Raji (cell line): Measurements from ENCODE around the gene CXXC5.

Experiments used
- POLR2A ChIP-seq: IDR thresholded peaks from 2 replicates; pipeline ENCODE4 v1.6.1; 2011; ENCODE audit warnings: low read depth, low read length, control low read depth; ENCODE audit not compliant: insufficient read depth

The CXXC5 gene

DNA sequence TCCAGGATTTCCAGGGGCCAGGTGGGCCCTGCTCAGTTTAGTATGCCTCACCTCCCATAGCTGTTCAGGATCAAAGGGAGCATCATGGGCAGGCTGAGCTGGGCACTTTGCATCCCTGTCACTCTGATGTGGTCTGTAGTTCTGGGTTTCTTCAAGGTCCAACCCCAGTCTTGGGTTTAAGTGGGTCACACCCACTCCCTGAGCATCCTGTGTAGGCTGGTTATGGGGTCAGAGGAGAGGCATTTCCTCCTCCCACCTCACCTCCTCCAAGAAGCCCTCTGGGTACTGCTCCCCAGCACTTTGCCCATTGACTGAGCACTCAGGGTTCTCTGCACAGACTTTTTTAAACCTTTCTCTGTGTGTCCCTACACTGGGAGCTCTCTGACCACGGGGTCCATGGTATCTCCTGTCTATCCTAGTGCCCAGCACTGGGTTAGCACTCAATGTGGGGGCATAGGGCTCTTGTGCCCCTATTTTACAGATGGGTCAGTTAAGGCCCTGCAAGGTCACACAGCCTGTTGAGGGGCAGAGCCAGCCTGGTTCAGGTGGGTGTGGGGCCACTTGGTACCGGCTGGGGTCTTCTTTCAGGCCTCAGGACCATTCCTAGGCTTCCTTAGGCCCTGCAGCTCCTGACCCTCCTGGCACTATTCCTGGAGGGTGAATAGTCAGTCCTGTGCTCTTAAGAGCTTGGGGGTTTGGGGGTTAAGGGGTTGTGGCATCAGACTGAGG lies 19.0 kb downstream of the CXXC5 start:
- TF ChIP-seq POLR2A, result 0 out of 2 replicates have a peak, but pooled peaks have one; percentile 24

DNA sequence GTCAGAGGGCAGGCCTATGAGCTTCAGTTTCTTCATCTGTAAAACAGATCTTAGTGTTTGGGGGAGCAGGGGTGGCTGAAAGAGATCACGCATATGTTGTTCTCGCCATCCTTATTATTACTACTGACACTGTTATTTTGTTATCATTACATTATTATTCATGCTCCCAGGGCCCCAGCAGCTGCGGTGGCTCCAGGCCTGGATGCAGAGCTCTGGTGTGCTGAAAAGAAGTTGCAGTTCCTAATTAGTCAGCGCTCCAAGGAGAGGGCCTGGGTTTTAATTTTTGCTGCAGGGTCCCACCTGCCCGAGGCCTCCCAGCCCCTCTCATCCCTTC lies 19.5 kb downstream of the CXXC5 start:
- TF ChIP-seq POLR2A, result no peak; the same call in 1 of the 2 replicates

DNA sequence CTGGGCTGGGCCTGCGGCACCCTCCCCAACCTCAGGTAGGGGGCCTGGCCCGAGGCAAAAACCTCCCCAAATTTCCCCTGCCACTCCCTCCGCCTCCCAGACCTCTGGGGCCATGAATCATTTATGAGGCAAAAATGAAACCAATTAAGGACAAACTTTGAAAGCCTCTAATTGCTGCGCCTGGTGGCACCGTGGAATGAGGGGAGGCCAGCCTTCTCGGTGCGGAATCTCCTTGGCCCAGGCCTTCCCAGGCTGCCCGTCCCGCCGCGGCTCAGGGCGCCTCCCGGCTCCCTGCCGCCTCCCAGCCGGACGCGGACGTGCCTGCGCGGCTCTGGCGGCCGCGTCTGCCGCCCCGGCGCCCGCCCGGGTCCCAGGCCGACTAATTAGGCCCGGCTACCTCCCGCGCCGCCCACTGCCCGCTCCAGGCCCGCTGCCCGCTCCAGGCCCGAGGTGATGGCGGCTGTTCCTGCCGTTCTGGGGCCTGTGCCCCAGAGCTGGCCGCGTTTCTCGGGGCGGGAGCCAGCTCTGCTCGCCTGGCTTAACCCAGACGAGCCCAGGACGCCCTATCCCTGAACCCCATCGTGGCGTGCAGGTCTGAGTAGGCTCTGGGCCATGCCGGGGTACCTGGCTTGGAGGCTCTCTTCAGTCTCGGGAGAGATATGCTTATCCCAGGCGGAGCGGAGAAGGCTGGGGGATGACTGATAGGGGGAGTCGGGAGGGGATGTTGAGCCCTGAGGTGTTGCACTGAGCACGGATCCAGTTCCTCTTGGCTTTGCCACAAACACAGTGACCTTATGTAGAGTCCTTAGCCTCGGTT lies 20.1 kb downstream of the CXXC5 start:
- peak; percentile 46; the same call in 1 of the 2 replicates for TF ChIP-seq POLR2A

DNA sequence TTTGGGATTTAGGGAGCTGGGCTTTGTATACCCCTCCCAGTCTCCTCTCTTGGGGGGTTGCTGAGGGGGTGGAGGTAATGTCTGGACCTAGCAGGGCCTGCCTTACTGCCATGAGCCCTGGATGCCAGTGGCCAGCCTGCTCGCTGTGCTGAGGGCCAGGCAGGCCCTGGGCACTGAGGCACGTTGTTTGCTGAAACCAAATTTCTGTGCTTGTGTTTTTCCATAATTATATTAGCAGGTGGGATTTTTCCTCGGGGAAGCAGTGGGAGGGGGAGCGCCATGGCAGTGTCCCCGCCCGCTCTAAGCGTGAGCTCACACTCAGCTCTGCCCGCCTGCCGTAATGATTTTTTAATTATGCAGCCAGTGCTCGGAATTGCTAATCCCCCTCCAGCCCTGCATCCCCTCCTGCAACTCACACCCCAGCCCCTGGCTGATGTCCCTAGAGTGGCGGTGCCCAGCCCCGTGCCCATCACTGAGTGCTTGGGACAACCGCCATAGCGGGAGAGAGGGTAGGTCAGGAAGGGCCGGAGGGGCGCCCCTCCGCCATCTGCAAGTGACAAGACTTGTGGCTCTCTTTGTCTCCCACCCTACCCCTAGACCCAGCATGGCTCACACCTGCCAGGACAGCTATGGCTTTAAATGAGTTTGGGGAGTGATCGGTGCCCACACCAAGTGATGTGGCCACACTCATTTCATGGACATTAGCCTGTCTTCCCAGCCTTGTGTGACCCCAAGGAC lies 20.9 kb downstream of the CXXC5 start:
- TF ChIP-seq POLR2A, result no peak

DNA sequence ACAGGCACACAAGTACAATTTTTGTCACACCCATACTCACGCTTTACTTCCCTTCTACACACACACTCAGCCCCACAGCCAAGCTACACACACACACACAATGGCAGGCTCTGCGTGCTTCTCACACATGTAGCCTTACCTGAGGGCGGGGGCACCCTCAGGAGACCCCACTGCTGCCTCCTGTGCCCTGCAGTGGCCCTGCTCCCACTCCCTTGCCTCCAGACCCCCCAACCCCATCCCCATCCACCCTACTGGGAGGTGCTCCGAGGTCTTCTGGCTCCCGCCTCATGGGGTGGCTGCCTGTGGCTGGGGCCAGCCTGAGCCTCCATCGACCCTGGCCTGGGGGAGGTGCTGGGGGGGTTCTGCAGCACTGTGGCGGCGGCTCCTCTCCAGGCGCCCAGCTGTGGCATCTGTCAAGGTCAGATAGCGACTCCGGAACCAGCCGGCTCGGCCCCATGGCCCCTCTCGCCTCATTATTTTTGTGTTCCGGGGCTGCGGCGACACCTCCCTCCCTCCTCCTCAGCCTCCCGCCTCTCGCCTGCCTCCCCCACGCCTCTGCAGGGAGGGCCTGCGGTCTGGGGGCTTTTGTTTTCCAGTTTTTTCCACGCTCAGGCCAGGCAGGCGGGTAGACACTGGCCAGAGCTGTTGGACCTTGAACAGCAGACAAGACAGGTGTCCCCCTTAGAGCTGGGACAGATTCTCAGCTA lies 21.7 kb downstream of the CXXC5 start:
- TF ChIP-seq POLR2A, result peak; percentile 52

DNA sequence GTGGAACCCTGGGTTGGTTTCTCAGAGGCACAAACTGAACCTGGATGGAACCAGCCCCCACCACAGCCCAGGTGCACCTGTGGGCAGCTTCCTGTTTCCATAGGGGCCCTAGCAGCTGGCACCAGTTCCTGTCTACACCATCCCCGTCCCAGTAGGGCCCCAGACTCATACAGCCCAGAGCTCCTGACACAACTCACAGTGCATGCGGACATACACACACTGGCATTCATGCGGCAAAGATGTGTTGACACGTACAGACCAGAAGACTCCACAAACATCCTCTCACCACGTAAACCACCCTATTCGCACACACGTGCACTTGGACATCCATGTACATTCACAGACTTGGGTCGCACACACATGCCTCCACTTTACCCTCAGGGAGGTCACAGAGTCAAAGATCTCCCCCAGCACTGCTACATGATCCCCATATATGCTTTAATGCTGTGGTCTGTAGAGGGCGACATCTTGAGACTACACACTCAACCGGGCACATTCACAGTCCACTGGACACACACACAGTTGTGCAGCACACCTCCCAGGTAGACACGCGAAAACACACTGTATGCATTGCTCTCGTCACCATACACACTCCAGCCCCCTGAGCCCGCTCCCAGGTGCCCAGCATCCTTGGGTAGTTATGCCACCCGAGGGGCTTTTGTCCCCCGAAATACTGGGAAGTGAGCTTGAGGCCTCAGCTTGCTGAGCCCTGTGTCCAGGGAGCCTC lies 22.4 kb downstream of the CXXC5 start:
- TF ChIP-seq POLR2A, result no peak; the same call in 1 of the 2 replicates

DNA sequence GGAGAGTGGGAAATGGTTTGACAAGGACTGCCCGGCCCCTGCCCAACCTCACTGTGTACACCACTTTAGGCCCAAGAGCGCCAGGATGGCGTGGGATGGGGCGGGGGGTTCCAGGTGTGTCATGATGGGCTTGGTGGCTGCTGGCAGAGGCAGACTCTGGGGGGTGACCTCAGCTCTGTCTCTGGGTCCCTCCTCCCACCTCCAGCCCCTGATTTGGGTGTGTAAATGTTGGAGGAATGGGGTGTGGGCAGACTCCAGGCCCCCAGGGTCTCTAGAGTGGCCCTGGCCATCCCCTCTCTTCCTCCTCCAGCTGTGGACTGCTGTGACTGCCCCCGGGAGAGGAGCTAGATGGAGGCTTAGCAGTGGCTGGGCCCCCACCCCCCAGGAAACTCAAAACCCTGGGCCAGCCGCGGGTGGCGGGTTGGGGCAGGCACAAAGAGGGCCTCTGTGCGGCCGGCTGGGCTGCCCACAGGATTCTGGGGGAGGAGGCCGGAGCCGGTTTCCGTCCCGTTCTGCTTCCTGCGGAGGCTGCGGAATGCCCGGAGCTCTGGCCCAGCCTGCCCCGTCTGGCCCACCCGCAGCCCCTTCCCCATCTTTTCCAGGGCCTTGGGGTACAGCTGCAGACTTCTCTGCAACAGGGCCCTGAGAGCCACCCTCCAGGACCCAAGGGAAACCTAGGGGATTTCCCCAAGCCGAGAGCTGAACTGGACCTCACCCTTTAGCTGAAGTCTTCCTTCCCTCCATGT lies 23.1 kb downstream of the CXXC5 start:
- no peak for TF ChIP-seq POLR2A

DNA sequence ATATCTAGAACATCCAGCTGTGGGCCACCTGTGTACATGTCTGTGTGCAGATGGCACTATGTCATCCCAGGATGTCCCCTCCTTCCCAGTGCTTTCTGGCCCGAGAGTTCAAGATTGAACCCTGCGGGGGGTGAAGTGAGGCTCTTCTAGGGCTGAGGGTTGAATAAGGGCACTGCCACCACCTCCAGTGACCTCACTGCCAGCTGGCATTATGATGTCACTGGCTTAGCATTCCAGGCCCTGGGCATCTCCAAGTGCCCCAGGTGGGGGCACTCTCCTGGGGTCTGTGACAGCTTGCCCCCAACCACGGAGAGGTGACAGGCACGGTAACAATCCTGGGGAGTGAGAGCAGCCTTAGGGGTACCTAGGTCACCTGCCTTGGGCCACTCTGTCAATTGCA lies 27.1 kb downstream of the CXXC5 start:
- TF ChIP-seq POLR2A, result no peak

DNA sequence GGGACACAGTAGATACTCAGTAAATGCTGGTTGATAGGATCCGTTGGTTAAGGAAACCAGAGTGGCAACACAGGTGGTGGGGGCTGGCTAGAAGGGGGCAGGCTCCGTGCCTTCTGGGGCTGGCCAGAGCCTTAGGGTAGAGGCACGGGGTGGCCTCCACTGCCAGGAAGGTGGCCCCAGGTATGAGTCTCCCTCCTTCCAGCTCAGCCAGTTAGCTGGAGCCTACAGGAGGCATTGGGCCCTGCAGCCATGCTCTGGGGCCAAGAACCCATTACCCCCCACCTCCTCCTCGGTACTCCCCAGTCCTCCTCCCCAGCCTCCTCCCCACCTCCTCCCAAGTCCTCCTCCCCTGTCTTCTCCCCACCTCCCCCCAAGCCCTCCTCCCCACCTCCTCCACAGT lies 27.7 kb downstream of the CXXC5 start:
- TF ChIP-seq POLR2A, result no peak

DNA sequence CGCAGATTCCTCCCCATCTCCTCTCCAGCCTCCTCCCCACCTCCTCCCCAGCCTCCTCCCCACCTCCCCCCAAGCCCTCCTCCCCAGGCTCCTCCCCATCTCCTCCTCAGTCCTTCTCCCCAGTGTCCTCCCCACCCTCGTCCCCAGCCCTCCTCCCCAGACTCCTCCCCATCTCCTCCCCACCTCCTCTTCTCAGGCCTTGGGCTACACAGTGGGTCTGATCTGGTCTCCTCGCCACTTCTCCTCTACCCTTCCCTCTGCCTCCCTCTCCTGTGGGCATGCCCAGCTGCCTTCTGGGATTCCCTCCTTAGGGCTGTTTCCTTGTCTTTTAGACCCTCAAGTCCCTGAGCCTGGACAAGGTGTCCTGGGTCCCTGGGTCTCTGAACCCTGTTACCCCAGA lies 28.3 kb downstream of the CXXC5 start:
- TF ChIP-seq POLR2A, result no peak

DNA sequence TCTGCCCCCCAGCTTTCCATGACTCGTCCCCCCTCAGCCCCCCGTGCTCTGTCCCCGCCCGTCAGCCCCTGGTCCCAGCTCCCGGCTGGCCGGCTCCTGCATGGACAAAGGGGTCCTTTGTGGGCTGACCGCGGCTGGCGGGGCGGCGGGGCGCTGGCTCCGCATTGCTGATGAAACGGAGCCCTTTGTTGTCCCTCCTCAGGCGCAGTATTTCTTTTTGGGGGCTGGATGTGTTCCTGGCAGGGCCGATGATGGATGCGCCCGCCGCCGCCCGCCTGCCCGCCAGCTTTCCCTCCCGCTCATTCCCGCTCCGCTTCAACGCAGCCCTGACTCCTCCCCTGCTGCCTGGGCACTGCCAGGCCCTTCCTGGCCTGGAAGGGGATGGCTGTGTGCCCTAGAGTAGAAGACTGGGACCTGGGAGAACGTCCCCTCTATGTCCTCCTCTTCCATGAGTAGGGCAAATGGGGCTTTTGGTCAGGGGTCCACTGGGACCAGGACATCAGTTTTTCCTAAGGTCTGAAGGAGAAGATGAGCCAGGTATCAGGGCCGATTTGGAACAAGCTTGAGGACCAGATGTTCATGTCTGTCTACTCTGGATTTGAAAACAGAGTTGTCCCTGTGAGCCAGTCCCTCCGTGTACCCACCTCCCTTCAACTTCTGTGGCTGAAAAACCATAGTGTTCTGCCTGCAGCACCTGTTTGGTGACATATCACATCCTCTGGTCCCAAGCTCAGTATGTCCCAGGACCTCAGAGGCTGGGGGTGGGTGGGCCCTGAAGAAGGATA lies 29.0 kb downstream of the CXXC5 start:
- TF ChIP-seq POLR2A, result no peak

DNA sequence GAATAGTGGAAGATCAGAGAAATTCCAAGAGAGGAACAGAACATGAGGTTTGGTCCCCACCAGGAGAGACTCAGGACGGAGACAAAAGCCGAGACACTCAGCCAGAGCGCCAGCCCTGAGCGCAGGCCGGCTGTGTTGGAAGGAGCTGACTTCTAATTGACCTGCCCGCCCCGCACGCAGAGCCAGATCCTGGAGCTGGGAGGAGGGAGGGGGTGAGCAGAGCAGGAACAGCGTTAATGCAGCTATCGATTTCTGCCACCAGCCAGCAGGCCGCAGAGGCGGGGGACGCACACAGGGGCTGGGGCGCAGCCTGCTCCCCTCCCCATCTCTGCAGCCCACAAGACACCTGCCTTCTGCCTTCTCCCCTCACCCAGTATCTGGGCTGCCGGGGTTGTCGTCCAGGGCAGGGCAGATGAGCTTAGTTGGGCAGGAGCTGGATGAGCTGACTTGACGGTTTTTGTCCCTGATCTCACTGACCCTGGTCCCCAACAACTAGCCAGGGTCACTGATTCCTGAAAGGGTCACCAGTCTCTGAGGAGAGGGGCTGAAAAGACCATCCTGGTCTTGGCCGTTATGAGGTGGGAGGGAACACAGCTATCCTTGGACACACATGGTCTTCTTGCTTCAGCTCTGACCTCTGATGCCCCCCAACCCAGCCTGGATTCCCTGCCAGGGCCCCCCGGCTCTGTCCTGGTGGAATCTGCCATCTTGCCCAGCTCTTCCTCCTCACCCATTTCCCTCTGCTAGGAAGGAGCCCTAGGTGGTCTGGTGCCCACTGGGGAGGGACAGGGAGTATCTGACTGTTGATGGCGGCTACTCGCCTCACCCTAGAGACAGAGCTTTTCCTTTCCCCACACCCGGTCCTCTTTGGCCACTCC lies 29.8 kb downstream of the CXXC5 start:
- TF ChIP-seq POLR2A, result no peak
